GM23248 (cell line): ENCODE results near the gene C4B.

Source experiments
- EZH2 ChIP-seq: fragments of 200-600 bp; sonication (generic); IDR thresholded peaks from 2 replicates; pipeline ENCODE4 v1.6.1; 2018; ENCODE audit warnings: antibody characterized with exemption, mild to moderate bottlenecking; ENCODE audit not compliant: insufficient read depth, poor library complexity, severe bottlenecking
- EZH2phosphoT487 ChIP-seq: fragments of 200-600 bp; sonication (generic); IDR thresholded peaks from 2 replicates; pipeline ENCODE4 v1.6.1; 2018; ENCODE audit warnings: antibody characterized with exemption, moderate library complexity, mild to moderate bottlenecking, low read depth; ENCODE audit not compliant: insufficient read depth

GRCh38 chr6:31966997-31967925 is 47.3 kb upstream of the C4B start:
- no peak for TF ChIP-seq EZH2phosphoT487
- TF ChIP-seq EZH2 = no peak
